Mesodermal cell (in vitro differentiated cells): ENCODE data around the gene ARHGAP29.

Experiments used
- H3K27ac ChIP-seq: 2 replicates; pipeline ENCODE4 v1.7.0; 2013; ENCODE audit warnings: mild to moderate bottlenecking, low read depth, low read length, moderate library complexity; ENCODE audit not compliant: severe bottlenecking
- H3K36me3 ChIP-seq: 2 replicates; pipeline ENCODE4 v1.7.1; 2013; ENCODE audit warnings: mild to moderate bottlenecking, low read length, moderate library complexity; ENCODE audit not compliant: control insufficient read depth, insufficient read depth
- H3K4me1 ChIP-seq: one replicate; pipeline ENCODE4 v1.7.1; 2013; ENCODE audit warnings: mild to moderate bottlenecking, low read length; ENCODE audit not compliant: insufficient read depth, control insufficient read depth, poor library complexity, severe bottlenecking
- H3K4me3 ChIP-seq: 2 replicates; pipeline ENCODE4 v1.7.0; 2013; ENCODE audit warnings: low read length, control low read depth, mild to moderate bottlenecking; ENCODE audit not compliant: insufficient read depth, poor library complexity, severe bottlenecking; ENCODE audit errors: extremely low read depth
- H3K9me3 ChIP-seq: 2 replicates; pipeline ENCODE4 v1.7.1; 2013; ENCODE audit warnings: mild to moderate bottlenecking, low read length, moderate library complexity; ENCODE audit not compliant: control insufficient read depth
- WGBS, 2 experiments: methylation state at CpG; one replicate each; pipeline ENCODE4 v1.1.5; 2013; ENCODE audit warnings: missing lambda C conversion rate in 2 of 2; ENCODE audit not compliant: insufficient coverage in 2 of 2; 5-methylcytosine and 5-hydroxymethylcytosine counted together

The ARHGAP29 gene

GRCh38 chr1:94146273-94146672, 91.1 kb downstream of the ARHGAP29 start:
- H3K4me3 ChIP-seq: no peak overlapping the region

GRCh38 chr1:94144836-94145235, 92.5 kb downstream of the ARHGAP29 start:
- no peaks in the 10 kb centered on the region for H3K9me3 ChIP-seq

More at GRCh38 chr1:94146273-94146672, 91.1 kb downstream of the ARHGAP29 start:
- H3K36me3 ChIP-seq: no peaks in the 10 kb centered on the region
- 94 to 96% methylated on average over 3 of the region's 5 CpGs for WGBS, 2 experiments
- no peaks in the 10 kb centered on the region for H3K9me3 ChIP-seq
- no peak overlapping the region for H3K27ac ChIP-seq
- peaks cover 14% of the 10 kb centered on the region for H3K4me1 ChIP-seq

GRCh38 chr1:94143809-94144176, 93.6 kb downstream of the ARHGAP29 start:
- Histone ChIP-seq H3K4me3 (no peak overlapping the region), H3K9me3 (no peaks in the 10 kb centered on the region), H3K4me1 (peaks cover 14% of the 10 kb centered on the region), H3K36me3 (no peaks in the 10 kb centered on the region), H3K27ac (no peak overlapping the region)

More at GRCh38 chr1:94144836-94145235, 92.5 kb downstream of the ARHGAP29 start:
- Histone ChIP-seq H3K36me3 (no peaks in the 10 kb centered on the region), H3K4me1 (peaks cover 14% of the 10 kb centered on the region), H3K4me3 (no peak overlapping the region), H3K27ac (no peak overlapping the region)
- 100% methylated on average over 1 of the region's 1 CpG; no CpG with 5 or more reads in 1 of the 2 experiments for WGBS, 2 experiments

GRCh38 chr1:94143173-94143808, 94.1 kb downstream of the ARHGAP29 start:
- Histone ChIP-seq H3K27ac (no peak overlapping the region), H3K9me3 (no peaks in the 10 kb centered on the region), H3K4me3 (no peak overlapping the region), H3K36me3 (no peaks in the 10 kb centered on the region), H3K4me1 (peaks cover 14% of the 10 kb centered on the region)
- 90 to 91% methylated on average over 1 of the region's 2 CpGs for WGBS, 2 experiments

GRCh38 chr1:94142583-94142982, 94.8 kb downstream of the ARHGAP29 start:
- H3K9me3 ChIP-seq: no peaks in the 10 kb centered on the region
- no peak overlapping the region for H3K27ac ChIP-seq
- WGBS, 2 experiments: 81 to 89% methylated on average over 1 to 2 of the region's 2 CpGs
- peaks cover 14% of the 10 kb centered on the region for H3K4me1 ChIP-seq
- no peak overlapping the region for H3K4me3 ChIP-seq
- no peaks in the 10 kb centered on the region for H3K36me3 ChIP-seq

- WGBS, 2 experiments: 77 to 85% methylated on average over 1 of the region's 1 CpG
- Histone ChIP-seq H3K4me1 (peaks cover 14% of the 10 kb centered on the region), H3K36me3 (no peaks in the 10 kb centered on the region), H3K27ac (peak overlapping the region; percentile 36), H3K4me3 (no peak overlapping the region), H3K9me3 (no peaks in the 10 kb centered on the region)
Measured at GRCh38 chr1:94142022-94142421, 95.4 kb downstream of the ARHGAP29 start.

- Histone ChIP-seq H3K4me3 (no peak overlapping the region), H3K4me1 (peaks cover 26% of the 10 kb centered on the region), H3K9me3 (peaks cover 7% of the 10 kb centered on the region), H3K36me3 (no peaks in the 10 kb centered on the region), H3K27ac (peak overlapping the region; percentile 29)
- WGBS, 2 experiments: 93 to 97% methylated on average over 2 to 3 of the region's 5 CpGs
Measured at GRCh38 chr1:94132111-94132510, 105.3 kb downstream of the ARHGAP29 start.

GRCh38 chr1:94130851-94131595, 106.4 kb downstream of the ARHGAP29 start:
- peaks cover 7% of the 10 kb centered on the region for H3K9me3 ChIP-seq
- no peaks in the 10 kb centered on the region for H3K36me3 ChIP-seq
- no peak overlapping the region for H3K4me3 ChIP-seq
- H3K4me1 ChIP-seq: peaks cover 26% of the 10 kb centered on the region
- H3K27ac ChIP-seq: peak overlapping the region; percentile 78
- WGBS, 2 experiments: 96 to 97% methylated on average over 4 to 5 of the region's 8 CpGs

GRCh38 chr1:94126651-94127050, 110.7 kb downstream of the ARHGAP29 start:
- Histone ChIP-seq H3K36me3 (no peaks in the 10 kb centered on the region), H3K9me3 (no peaks in the 10 kb centered on the region), H3K4me3 (no peak overlapping the region), H3K27ac (no peak overlapping the region), H3K4me1 (peaks cover 29% of the 10 kb centered on the region)
- WGBS, 2 experiments: 100% methylated on average over 1 to 2 of the region's 3 CpGs

GRCh38 chr1:94125551-94126514, 111.6 kb downstream of the ARHGAP29 start:
- whole genome bisulfite sequencing, 2 experiments: 65 to 92% methylated on average over 3 to 5 of the region's 6 CpGs
- H3K4me3 ChIP-seq: no peak overlapping the region
- no peak overlapping the region for H3K27ac ChIP-seq
- peaks cover 29% of the 10 kb centered on the region for H3K4me1 ChIP-seq
- no peaks in the 10 kb centered on the region for H3K9me3 ChIP-seq
- no peaks in the 10 kb centered on the region for H3K36me3 ChIP-seq
